ENCODE results near the gene PFKFB4.

DNA sequence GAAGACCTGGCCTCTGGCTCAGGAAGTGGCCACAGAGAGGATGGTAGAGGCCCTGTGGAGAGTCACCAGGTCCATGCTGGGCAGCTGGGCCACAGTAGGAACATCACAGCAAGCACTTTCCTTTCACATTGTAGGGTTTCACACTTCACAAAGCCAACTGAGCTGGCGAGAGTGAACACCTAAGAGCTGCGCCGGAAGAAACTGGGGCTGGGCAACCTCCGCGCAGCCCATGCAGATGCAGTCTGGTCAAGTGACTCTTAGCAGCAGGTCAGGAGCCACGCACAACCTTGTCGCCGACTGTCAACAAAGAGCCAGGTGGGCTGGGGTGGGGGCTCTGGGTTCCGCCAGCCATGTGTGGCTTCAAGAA, 37.3 kb downstream of the PFKFB4 start:
- TF ChIP-seq EZH2phosphoT487 (IDR thresholded peaks at IDR 0.05; ENCODE audit: low read depth, severe bottlenecking, unreplicated experiment) = no peak
- TF ChIP-seq, protein P1, sequence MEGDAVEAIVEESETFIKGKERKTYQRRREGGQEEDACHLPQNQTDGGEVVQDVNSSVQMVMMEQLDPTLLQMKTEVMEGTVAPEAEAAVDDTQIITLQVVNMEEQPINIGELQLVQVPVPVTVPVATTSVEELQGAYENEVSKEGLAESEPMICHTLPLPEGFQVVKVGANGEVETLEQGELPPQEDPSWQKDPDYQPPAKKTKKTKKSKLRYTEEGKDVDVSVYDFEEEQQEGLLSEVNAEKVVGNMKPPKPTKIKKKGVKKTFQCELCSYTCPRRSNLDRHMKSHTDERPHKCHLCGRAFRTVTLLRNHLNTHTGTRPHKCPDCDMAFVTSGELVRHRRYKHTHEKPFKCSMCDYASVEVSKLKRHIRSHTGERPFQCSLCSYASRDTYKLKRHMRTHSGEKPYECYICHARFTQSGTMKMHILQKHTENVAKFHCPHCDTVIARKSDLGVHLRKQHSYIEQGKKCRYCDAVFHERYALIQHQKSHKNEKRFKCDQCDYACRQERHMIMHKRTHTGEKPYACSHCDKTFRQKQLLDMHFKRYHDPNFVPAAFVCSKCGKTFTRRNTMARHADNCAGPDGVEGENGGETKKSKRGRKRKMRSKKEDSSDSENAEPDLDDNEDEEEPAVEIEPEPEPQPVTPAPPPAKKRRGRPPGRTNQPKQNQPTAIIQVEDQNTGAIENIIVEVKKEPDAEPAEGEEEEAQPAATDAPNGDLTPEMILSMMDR (IDR thresholded peaks at IDR 0.05; ENCODE audit: poor library complexity) = no peak

Measured in hepatocyte (in vitro differentiated cells).